IMR-90 (cell line): ENCODE data around the gene KYAT1. TPM values are rescaled to one million over a fixed set of nuclear protein-coding genes. Genes with fewer than 3 reads are reported as not detected.

Experiments
- ATAC-seq: fragments of 200-7000 bp; cut with Tn5 transposase; 2 replicates; pipeline ENCODE4 v1.9.1; 2020; ENCODE audit warnings: low read depth, mild to moderate bottlenecking, moderate library complexity
- BruUV-seq: library from RNA; stranded (reverse); fragments of 400-500 nt; replicated peaks from 2 replicates; lab custom pipeline; 2021; lab: Mats Ljungman, UMichigan
- CTCF ChIA-PET: fragments of 300-600 bp; formaldehyde crosslinking; extraction: SDS; loops from one replicate; lab custom pipeline; 2021; ENCODE audit warnings: antibody characterized with exemption; lab: Yijun Ruan, JAX
- POLR2A ChIA-PET: fragments of 300-600 bp; sonication (Branson Sonifier 250); formaldehyde crosslinking; loops from one replicate; lab custom pipeline; 2022; ENCODE audit warnings: antibody characterized with exemption; ENCODE audit not compliant: unreplicated experiment; lab: Charles Lee
- DNase-seq: peaks from one replicate; pipeline ENCODE4 v3.0.0; 2013
- H2AFZ ChIP-seq: replicated peaks from 2 replicates; pipeline ENCODE3; 2013; ENCODE audit warnings: low read length, mild to moderate bottlenecking; ENCODE audit not compliant: poor library complexity
- H2AK5ac ChIP-seq: 2 replicates; pipeline ENCODE4 v1.6.1; 2013; ENCODE audit warnings: low read depth, low read length, inconsistent platforms
- H2AK9ac ChIP-seq: replicated peaks from 2 replicates; pipeline ENCODE3; 2013; ENCODE audit warnings: mild to moderate bottlenecking, low read depth, low read length, moderate library complexity; ENCODE audit not compliant: poor library complexity
- H2BK120ac ChIP-seq: 2 replicates; pipeline ENCODE4 v1.6.1; 2013; ENCODE audit warnings: low read depth, low read length, inconsistent platforms
- H2BK15ac ChIP-seq: 3 replicates; pipeline ENCODE4 v1.6.1; 2013; ENCODE audit warnings: low read depth, low read length, inconsistent platforms
- H2BK20ac ChIP-seq: 2 replicates; pipeline ENCODE4 v1.6.1; 2013; ENCODE audit warnings: low read depth, mild to moderate bottlenecking, inconsistent platforms, low read length, moderate library complexity
- H2BK5ac ChIP-seq: 2 replicates; pipeline ENCODE4 v1.6.1; 2013; ENCODE audit warnings: mild to moderate bottlenecking, low read depth, low read length, inconsistent platforms; ENCODE audit not compliant: poor library complexity, severe bottlenecking
- H3K14ac ChIP-seq: replicated peaks from 2 replicates; pipeline ENCODE4 v1.6.1; 2013; ENCODE audit warnings: low read depth, low read length, inconsistent platforms
- H3K18ac ChIP-seq: 2 replicates; pipeline ENCODE4 v1.6.1; 2013; ENCODE audit warnings: low read depth, low read length, control low read depth
- H3K23ac ChIP-seq: 2 replicates; pipeline ENCODE4 v1.6.1; 2013; ENCODE audit warnings: low read depth, low read length, inconsistent platforms
- H3K27ac ChIP-seq: 2 replicates; pipeline ENCODE4 v1.5.1; 2013; ENCODE audit warnings: mild to moderate bottlenecking, control low read depth, low read length; ENCODE audit not compliant: insufficient read depth
- H3K27me3 ChIP-seq: 2 replicates; pipeline ENCODE4 v1.6.1; 2013; ENCODE audit warnings: low read length; ENCODE audit not compliant: control insufficient read depth, insufficient read depth
- H3K36me3 ChIP-seq: 2 replicates; pipeline ENCODE4 v1.6.1; 2013; ENCODE audit warnings: low read length, mixed read lengths; ENCODE audit not compliant: control insufficient read depth, insufficient read depth
- H3K4ac ChIP-seq: 2 replicates; pipeline ENCODE4 v1.6.1; 2013; ENCODE audit warnings: low read depth, low read length, inconsistent platforms
- H3K4me1 ChIP-seq: 2 replicates; pipeline ENCODE4 v1.6.1; 2013; ENCODE audit warnings: low read length, mixed read lengths; ENCODE audit not compliant: control insufficient read depth, insufficient read depth
- H3K4me2 ChIP-seq: 2 replicates; pipeline ENCODE4 v1.6.1; 2013; ENCODE audit warnings: low read depth, mild to moderate bottlenecking, control low read depth, low read length, moderate library complexity
- H3K4me3 ChIP-seq: 2 replicates; pipeline ENCODE4 v1.5.1; 2013; ENCODE audit warnings: low read depth, mild to moderate bottlenecking, control low read depth, low read length, moderate library complexity; ENCODE audit not compliant: insufficient read depth
- H3K56ac ChIP-seq: 2 replicates; pipeline ENCODE4 v1.6.1; 2013; ENCODE audit warnings: low read length, inconsistent platforms; ENCODE audit not compliant: insufficient read depth; ENCODE audit errors: extremely low read depth
- H3K79me1 ChIP-seq, 2 experiments: 2 replicates each; pipeline ENCODE4 v1.6.1; 2013; ENCODE audit warnings: low read length in 2 of 2, inconsistent platforms in 1 of 2, low read depth in 1 of 2
- H3K9ac ChIP-seq: 2 replicates; pipeline ENCODE4 v1.6.1; 2013; ENCODE audit warnings: low read depth, low read length, control low read depth
- H3K9me1 ChIP-seq: 2 replicates; pipeline ENCODE4 v1.6.1; 2013; ENCODE audit warnings: low read length, inconsistent platforms; ENCODE audit not compliant: insufficient read depth
- H3K9me3 ChIP-seq: 2 replicates; pipeline ENCODE4 v1.6.1; 2013; ENCODE audit warnings: low read length; ENCODE audit not compliant: control insufficient read depth, insufficient read depth
- H4K20me1 ChIP-seq: 2 replicates; pipeline ENCODE4 v1.6.1; 2013; ENCODE audit warnings: low read length, inconsistent platforms; ENCODE audit not compliant: insufficient read depth
- H4K5ac ChIP-seq: 2 replicates; pipeline ENCODE4 v1.6.1; 2013; ENCODE audit warnings: mild to moderate bottlenecking, low read depth, low read length, control low read depth
- H4K8ac ChIP-seq, 2 experiments: 2 replicates each; pipeline ENCODE4 v1.6.1; 2013; ENCODE audit warnings: low read depth in 2 of 2, low read length in 2 of 2, control low read depth in 1 of 2, inconsistent platforms in 1 of 2
- H4K91ac ChIP-seq: 2 replicates; pipeline ENCODE4 v1.6.1; 2013; ENCODE audit warnings: low read depth, low read length, inconsistent platforms; ENCODE audit not compliant: insufficient read depth
- BHLHE40 ChIP-seq: fragments of 150-350 bp; IDR thresholded peaks from 2 replicates; pipeline ENCODE4 v1.6.1; 2016; ENCODE audit warnings: mild to moderate bottlenecking, low read depth, low read length
- CHD1 ChIP-seq: IDR thresholded peaks from 2 replicates; pipeline ENCODE4 v1.6.1; 2012; ENCODE audit warnings: low read depth, low read length, improper control_type of control experiment
- FOS ChIP-seq: fragments of 150-350 bp; IDR thresholded peaks from 2 replicates; pipeline ENCODE4 v1.6.1; 2016; ENCODE audit warnings: low read depth, low read length
- MAFK ChIP-seq: IDR thresholded peaks from 2 replicates; pipeline ENCODE4 v1.6.1; 2012; ENCODE audit warnings: low read depth, low read length, improper control_type of control experiment
- MAZ ChIP-seq: IDR thresholded peaks from 2 replicates; pipeline ENCODE4 v1.6.1; 2012; ENCODE audit warnings: low read depth, mild to moderate bottlenecking, low read length, improper control_type of control experiment, moderate library complexity, borderline replicate concordance
- POLR2A ChIP-seq: IDR thresholded peaks from 2 replicates; pipeline ENCODE4 v1.6.1; 2012; ENCODE audit warnings: mild to moderate bottlenecking, low read depth, low read length
- RAD21 ChIP-seq: IDR thresholded peaks from 2 replicates; pipeline ENCODE4 v1.6.1; 2012; ENCODE audit warnings: low read length, improper control_type of control experiment
- RFX5 ChIP-seq: IDR thresholded peaks from 2 replicates; pipeline ENCODE4 v1.8.0; 2012; ENCODE audit warnings: low read depth, mild to moderate bottlenecking, low read length, moderate library complexity
- WGBS, 2 experiments: methylation state at CpG; one replicate each; pipeline versions ENCODE4 v1.1.5 to v1.1.7; 2013; ENCODE audit warnings: missing lambda C conversion rate in 2 of 2; ENCODE audit not compliant: insufficient read length in 1 of 2; ENCODE audit errors: extremely low coverage in 2 of 2; 5-methylcytosine and 5-hydroxymethylcytosine counted together
- dilution Hi-C: fragments of 300-500 bp; cut with HindIII; formaldehyde crosslinking; loops from one replicate; pipeline ENCODE4 v1.14.3; 2018; ENCODE audit warnings: low sequenced_read_pairs; ENCODE audit not compliant: unreplicated experiment
- in situ Hi-C: fragments of 300-500 bp; cut with MboI; formaldehyde crosslinking; loops from 3 replicates; pipeline ENCODE4 v1.14.3; 2019; ENCODE audit warnings: low sequenced_read_pairs, inconsistent platforms, mixed read lengths
- intact Hi-C: fragments of 100-400 bp; cut with micrococcal nuclease; formaldehyde crosslinking; loops from 2 replicates; pipeline ENCODE4 v1.10.0; 2022
- polyA plus RNA-seq, 3 experiments: library from polyadenylated mRNA; depleted of rRNA; stranded (reverse); fragments of >200 nt; gene quantifications; 2 replicates each; pipeline ENCODE4 v1.2.3, GENCODE V29; 2012; ENCODE audit warnings: low replicate concordance in 1 of 3
- total RNA-seq: library from RNA; depleted of rRNA; stranded (reverse); fragments of >200 nt; gene quantifications from 2 replicates; pipeline ENCODE4 v1.2.3, GENCODE V29; 2012
- TF ChIP-seq, protein P1 (sequence below): conservative IDR thresholded peaks from 2 replicates; pipeline ENCODE4 v1.5.1; 2012; ENCODE audit warnings: mild to moderate bottlenecking, low read depth, low read length, improper control_type of control experiment

The KYAT1 gene
- total and polyA plus RNA-seq, 2 of the 4 experiments (the other 2 are of a cell fraction): 6.8 to 9.5 TPM

DNA sequence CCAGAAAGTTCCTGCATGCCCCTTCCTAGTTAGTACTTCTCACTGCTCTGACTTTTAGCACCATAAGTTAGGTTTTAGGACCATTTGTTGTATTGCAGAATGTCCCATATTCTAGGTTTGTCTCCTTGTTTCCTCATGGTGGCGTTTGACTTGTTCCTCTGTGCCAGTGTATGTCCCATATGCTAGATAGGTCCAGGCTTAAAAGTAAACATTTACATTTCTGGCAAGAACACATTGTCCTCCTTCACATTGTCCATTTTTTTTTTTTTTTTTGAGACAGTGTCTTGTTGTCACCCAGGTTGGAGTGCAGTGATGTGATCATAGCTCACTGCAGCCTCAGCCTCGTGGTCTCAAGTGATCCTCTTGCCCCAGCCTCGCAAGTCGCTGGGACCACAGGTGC lies 79.3 kb downstream of the KYAT1 start:
- TF ChIP-seq MAFK (no peak), FOS (no peak), MAZ (no peak), POLR2A (no peak), RFX5 (no peak), RAD21 (no peak), BHLHE40 (no peak), CHD1 (no peak)
- TF ChIP-seq, protein P1, sequence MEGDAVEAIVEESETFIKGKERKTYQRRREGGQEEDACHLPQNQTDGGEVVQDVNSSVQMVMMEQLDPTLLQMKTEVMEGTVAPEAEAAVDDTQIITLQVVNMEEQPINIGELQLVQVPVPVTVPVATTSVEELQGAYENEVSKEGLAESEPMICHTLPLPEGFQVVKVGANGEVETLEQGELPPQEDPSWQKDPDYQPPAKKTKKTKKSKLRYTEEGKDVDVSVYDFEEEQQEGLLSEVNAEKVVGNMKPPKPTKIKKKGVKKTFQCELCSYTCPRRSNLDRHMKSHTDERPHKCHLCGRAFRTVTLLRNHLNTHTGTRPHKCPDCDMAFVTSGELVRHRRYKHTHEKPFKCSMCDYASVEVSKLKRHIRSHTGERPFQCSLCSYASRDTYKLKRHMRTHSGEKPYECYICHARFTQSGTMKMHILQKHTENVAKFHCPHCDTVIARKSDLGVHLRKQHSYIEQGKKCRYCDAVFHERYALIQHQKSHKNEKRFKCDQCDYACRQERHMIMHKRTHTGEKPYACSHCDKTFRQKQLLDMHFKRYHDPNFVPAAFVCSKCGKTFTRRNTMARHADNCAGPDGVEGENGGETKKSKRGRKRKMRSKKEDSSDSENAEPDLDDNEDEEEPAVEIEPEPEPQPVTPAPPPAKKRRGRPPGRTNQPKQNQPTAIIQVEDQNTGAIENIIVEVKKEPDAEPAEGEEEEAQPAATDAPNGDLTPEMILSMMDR: no peak
- Histone ChIP-seq H3K56ac (no peak overlapping the region), H3K79me1 (0 out of 4 replicates have a peak, but pooled peaks cover 0 to 3% of the 10 kb centered on the region in 2 experiments), H3K9me1 (no peaks in the 10 kb centered on the region), H2AK5ac (no peak overlapping the region), H3K4ac (no peak overlapping the region), H2BK15ac (no peak overlapping the region), H3K27ac (no peak overlapping the region), H3K9me3 (no peaks in the 10 kb centered on the region), H4K5ac (no peak overlapping the region), H2BK5ac (no peak overlapping the region), H3K9ac (no peak overlapping the region), H3K18ac (no peak overlapping the region), H3K4me3 (no peak overlapping the region), H4K20me1 (no peaks in the 10 kb centered on the region), H4K91ac (no peak overlapping the region), H2BK20ac (no peak overlapping the region), H2AFZ (no peak overlapping the region), H3K36me3 (peaks cover 58% of the 10 kb centered on the region), H4K8ac (no peak overlapping the region), H3K14ac (no peak overlapping the region), H3K27me3 (no peaks in the 10 kb centered on the region), H2AK9ac (no peak overlapping the region), H3K4me1 (no peaks in the 10 kb centered on the region), H3K4me2 (no peak overlapping the region), H3K23ac (no peak overlapping the region), H2BK120ac (no peak overlapping the region)
- BruUV-seq: no TSS peak
- dilution Hi-C loops (no loop called here), in situ Hi-C loops (no loop called here), intact Hi-C loops (no loop called here)
- POLR2A ChIA-PET: no interaction called here
- no peak for DNase-seq
- WGBS, 2 experiments: 83% methylated on average over 3 of the region's 4 CpGs; no CpG with 5 or more reads in 1 of the 2 experiments
- CTCF ChIA-PET: no interaction called here
- ATAC-seq: no peak
